Loucy (cell line): ENCODE results near the gene PHLDA1.

Experiments
- H2AFZ ChIP-seq: fragments of 200-600 bp; sonication (generic); 2 replicates; pipeline ENCODE4 v1.6.0; 2016; ENCODE audit warnings: antibody characterized with exemption, mild to moderate bottlenecking, low read length, moderate library complexity
- H3F3A ChIP-seq: fragments of 200-600 bp; 2 replicates; pipeline ENCODE4 v1.6.0; 2016; ENCODE audit warnings: antibody characterized with exemption, low read depth, mild to moderate bottlenecking
- H3K27me3 ChIP-seq: fragments of 200-600 bp; sonication (generic); 2 replicates; pipeline ENCODE4 v1.6.1; 2014; ENCODE audit warnings: low read length, mild to moderate bottlenecking; ENCODE audit not compliant: insufficient read depth, poor library complexity, severe bottlenecking
- H3K36me3 ChIP-seq: fragments of 200-600 bp; sonication (generic); 2 replicates; pipeline ENCODE4 v1.6.1; 2016; ENCODE audit warnings: low read length; ENCODE audit not compliant: insufficient read depth
- H3K4me1 ChIP-seq: fragments of 200-600 bp; sonication (generic); 2 replicates; pipeline ENCODE4 v1.5.1; 2014; ENCODE audit warnings: low read length, mild to moderate bottlenecking; ENCODE audit not compliant: insufficient read depth, poor library complexity, severe bottlenecking
- H3K4me2 ChIP-seq: fragments of 200-600 bp; sonication (generic); 2 replicates; pipeline ENCODE4 v1.6.0; 2014; ENCODE audit warnings: antibody characterized with exemption, low read length, low read depth, mild to moderate bottlenecking; ENCODE audit not compliant: poor library complexity, severe bottlenecking
- H3K4me3 ChIP-seq: fragments of 200-600 bp; sonication (generic); 2 replicates; pipeline ENCODE4 v1.5.1; 2014; ENCODE audit warnings: low read length, mild to moderate bottlenecking, mixed read lengths; ENCODE audit not compliant: poor library complexity, severe bottlenecking
- H3K79me2 ChIP-seq: fragments of 200-600 bp; sonication (generic); 2 replicates; pipeline ENCODE4 v1.6.1; 2014; ENCODE audit warnings: low read length; ENCODE audit not compliant: insufficient read depth
- H3K9ac ChIP-seq: fragments of 200-600 bp; sonication (generic); 2 replicates; pipeline ENCODE4 v1.6.0; 2014; ENCODE audit warnings: mild to moderate bottlenecking, low read depth, low read length, moderate library complexity; ENCODE audit not compliant: poor library complexity, severe bottlenecking
- H3K9me2 ChIP-seq: fragments of 200-600 bp; sonication (generic); replicated peaks from 2 replicates; pipeline ENCODE4 v1.6.1; 2016; ENCODE audit warnings: low read depth, low read length, mixed read lengths
- H3K9me3 ChIP-seq: fragments of 200-600 bp; sonication (generic); 2 replicates; pipeline ENCODE4 v1.6.1; 2014; ENCODE audit warnings: mild to moderate bottlenecking, antibody characterized with exemption, low read length, low read depth; ENCODE audit not compliant: insufficient read depth
- H4K20me1 ChIP-seq: fragments of 200-600 bp; sonication (generic); 2 replicates; pipeline ENCODE4 v1.6.0; 2014; ENCODE audit warnings: antibody characterized with exemption, low read length, mild to moderate bottlenecking; ENCODE audit not compliant: insufficient read depth, poor library complexity, severe bottlenecking
- EZH2phosphoT487 ChIP-seq: fragments of 200-600 bp; IDR thresholded peaks from 2 replicates; pipeline ENCODE4 v1.6.1; 2018; ENCODE audit warnings: antibody characterized with exemption, mild to moderate bottlenecking, moderate library complexity, borderline replicate concordance
- TF ChIP-seq, protein P1 (sequence below): fragments of 200-600 bp; sonication (generic); conservative IDR thresholded peaks from 2 replicates; pipeline ENCODE4 v1.5.1; 2014; ENCODE audit warnings: mild to moderate bottlenecking, antibody characterized with exemption, low read length

The PHLDA1 gene

DNA sequence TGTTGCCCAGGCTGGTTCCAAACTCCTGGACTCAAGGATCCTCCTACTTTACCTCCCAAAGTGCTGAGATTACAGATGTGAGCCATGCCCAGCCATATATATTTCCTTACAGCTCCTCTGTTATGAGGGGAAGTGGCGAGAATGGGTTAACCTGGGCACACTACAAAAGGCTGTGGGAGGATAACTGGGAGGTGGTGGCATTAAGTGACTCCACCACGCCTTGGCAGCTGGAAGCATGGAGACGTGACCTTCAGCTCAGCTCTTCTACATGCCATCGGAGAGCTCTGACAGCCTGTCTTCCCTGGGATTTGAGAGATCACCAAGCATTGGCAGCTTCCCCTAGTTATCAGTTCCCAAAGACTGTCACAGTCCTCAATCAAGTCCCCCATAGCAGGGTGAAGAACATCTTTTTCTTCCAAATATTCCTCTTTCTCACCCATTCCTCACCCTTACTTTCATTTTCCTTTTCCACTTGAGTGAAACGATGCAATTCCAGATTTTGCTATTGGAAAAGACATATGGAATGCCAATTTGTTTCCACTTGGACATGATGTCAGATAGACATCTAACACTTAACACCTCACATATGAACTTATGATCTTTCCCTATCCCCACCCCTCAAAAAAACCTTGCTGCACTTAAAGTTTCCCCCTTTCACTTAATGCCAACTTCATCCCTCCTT lies 48.5 kb downstream of the PHLDA1 start:
- Histone ChIP-seq H3K27me3 (no peaks in the 10 kb centered on the region), H3K9ac (no peak overlapping the region), H3K4me2 (no peak overlapping the region), H3F3A (no peaks in the 10 kb centered on the region; the same call in 1 of the 2 replicates), H3K9me2 (no peaks in the 10 kb centered on the region), H3K79me2 (no peaks in the 10 kb centered on the region), H2AFZ (no peak overlapping the region), H4K20me1 (no peaks in the 10 kb centered on the region), H3K9me3 (no peaks in the 10 kb centered on the region), H3K4me1 (peaks cover 11% of the 10 kb centered on the region), H3K4me3 (no peak overlapping the region), H3K36me3 (no peaks in the 10 kb centered on the region)
- no peak for TF ChIP-seq EZH2phosphoT487
- TF ChIP-seq, protein P1, sequence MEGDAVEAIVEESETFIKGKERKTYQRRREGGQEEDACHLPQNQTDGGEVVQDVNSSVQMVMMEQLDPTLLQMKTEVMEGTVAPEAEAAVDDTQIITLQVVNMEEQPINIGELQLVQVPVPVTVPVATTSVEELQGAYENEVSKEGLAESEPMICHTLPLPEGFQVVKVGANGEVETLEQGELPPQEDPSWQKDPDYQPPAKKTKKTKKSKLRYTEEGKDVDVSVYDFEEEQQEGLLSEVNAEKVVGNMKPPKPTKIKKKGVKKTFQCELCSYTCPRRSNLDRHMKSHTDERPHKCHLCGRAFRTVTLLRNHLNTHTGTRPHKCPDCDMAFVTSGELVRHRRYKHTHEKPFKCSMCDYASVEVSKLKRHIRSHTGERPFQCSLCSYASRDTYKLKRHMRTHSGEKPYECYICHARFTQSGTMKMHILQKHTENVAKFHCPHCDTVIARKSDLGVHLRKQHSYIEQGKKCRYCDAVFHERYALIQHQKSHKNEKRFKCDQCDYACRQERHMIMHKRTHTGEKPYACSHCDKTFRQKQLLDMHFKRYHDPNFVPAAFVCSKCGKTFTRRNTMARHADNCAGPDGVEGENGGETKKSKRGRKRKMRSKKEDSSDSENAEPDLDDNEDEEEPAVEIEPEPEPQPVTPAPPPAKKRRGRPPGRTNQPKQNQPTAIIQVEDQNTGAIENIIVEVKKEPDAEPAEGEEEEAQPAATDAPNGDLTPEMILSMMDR = no peak

DNA sequence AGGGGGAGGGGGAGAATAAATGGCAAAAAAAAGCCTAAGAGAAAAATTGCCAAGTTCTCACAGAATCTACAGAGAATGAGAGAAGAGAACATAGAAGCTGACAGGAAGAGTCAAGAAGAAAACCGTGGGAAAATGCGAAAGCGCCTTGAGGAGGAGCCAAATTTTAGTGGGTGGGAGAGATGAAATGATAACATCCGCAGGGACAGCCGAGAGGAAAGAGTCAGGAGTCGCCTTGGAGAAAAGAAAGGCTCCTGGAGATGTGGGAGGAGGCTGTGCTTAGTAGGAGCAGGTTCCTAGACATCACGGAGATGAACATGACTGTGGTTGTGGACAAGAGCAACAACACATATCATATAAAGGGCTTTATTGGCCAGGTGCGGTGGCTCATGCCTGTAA lies 49.4 kb downstream of the PHLDA1 start:
- no peaks in the 10 kb centered on the region for H3K79me2 ChIP-seq
- TF ChIP-seq, protein P1 = no peak
- no peak for TF ChIP-seq EZH2phosphoT487
- H3K9ac ChIP-seq = no peak overlapping the region
- no peaks in the 10 kb centered on the region for H3K9me3 ChIP-seq
- peaks cover 20% of the 10 kb centered on the region for H3K4me1 ChIP-seq
- H3K9me2 ChIP-seq = no peaks in the 10 kb centered on the region
- H3K4me3 ChIP-seq = no peak overlapping the region
- no peak overlapping the region for H2AFZ ChIP-seq
- H4K20me1 ChIP-seq = no peaks in the 10 kb centered on the region
- H3K36me3 ChIP-seq = no peaks in the 10 kb centered on the region
- no peaks in the 10 kb centered on the region for H3K27me3 ChIP-seq
- no peaks in the 10 kb centered on the region; the same call in 1 of the 2 replicates for H3F3A ChIP-seq
- no peak overlapping the region for H3K4me2 ChIP-seq

DNA sequence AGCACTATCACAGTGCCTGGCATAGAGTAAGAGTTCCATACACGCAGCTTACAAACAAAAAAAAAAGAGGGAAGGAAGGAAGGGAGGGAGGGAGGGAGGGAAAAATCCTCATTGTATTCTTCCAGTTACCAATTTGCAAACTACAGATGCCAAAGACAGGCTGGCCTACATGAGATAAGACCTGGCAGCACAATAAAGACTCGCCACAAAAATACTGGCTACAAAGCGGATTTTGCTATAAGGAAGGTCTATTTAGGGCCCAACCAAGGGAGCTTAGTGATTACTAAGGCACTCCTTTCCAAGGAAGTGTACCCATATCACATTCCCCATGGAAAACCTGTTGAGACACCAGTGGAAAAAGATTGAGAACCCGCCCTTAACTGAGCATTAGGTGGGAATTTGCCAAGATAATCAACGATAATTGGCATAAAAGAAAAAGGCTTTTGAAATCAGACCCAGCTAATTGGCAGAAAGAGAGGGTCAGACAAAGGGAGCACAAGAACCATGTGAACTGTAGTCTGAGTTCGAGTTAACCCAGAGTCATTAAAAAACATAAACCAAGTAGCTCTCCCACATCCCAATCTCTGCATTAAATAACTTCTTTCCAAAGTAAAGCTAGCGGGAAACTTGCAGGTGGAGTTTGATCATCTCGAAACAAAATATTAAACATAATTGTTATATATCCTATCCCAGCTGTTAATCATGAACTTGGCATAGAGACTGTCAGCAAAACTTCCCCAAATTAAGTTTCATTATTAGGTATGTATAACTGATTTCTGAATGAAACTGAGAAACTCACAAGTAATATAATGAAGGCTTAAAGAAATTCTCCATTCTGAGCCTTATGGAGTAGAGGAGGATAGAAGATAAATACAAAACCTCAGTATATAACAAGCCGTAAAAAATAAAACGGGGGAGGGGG lies 50.1 kb downstream of the PHLDA1 start:
- Histone ChIP-seq H3K9ac (no peak overlapping the region), H3K9me2 (no peaks in the 10 kb centered on the region), H3K27me3 (no peaks in the 10 kb centered on the region), H3K9me3 (no peaks in the 10 kb centered on the region), H3K4me1 (peaks cover 21% of the 10 kb centered on the region), H2AFZ (no peak overlapping the region), H3K79me2 (no peaks in the 10 kb centered on the region), H3F3A (no peaks in the 10 kb centered on the region; the same call in 1 of the 2 replicates), H3K36me3 (no peaks in the 10 kb centered on the region), H3K4me3 (no peak overlapping the region), H4K20me1 (no peaks in the 10 kb centered on the region), H3K4me2 (no peak overlapping the region)
- TF ChIP-seq, protein P1 = no peak
- TF ChIP-seq EZH2phosphoT487 = no peak
